GM12878 (cell line): Measurements from ENCODE around the gene FAM227A. TPM values are rescaled to one million over a fixed set of nuclear protein-coding genes. Genes with fewer than 3 reads are reported as not detected.

Experiments used
- ATAC-seq: fragments of 200-7000 bp; cut with Tn5 transposase; 3 replicates; pipeline ENCODE4 v1.9.1; 2020; ENCODE audit warnings: mild to moderate bottlenecking, moderate library complexity
- BruUV-seq: library from RNA; stranded (reverse); fragments of 400-500 nt; replicated peaks from 2 replicates; lab custom pipeline; 2021; lab: Mats Ljungman, UMichigan
- CTCF ChIA-PET: fragments of 300-600 bp; sonication (Branson Sonifier 250); formaldehyde crosslinking; extraction: SDS; loops from one replicate; lab custom pipeline; 2021; ENCODE audit warnings: inconsistent platforms; lab: Yijun Ruan, JAX
- POLR2A ChIA-PET: fragments of 350-600 bp; formaldehyde crosslinking; extraction: SDS; loops from one replicate; lab custom pipeline; 2021; ENCODE audit warnings: inconsistent platforms; lab: Charles Lee
- RAD21 ChIA-PET: fragments of 300-600 bp; sonication (Branson Sonifier 250); formaldehyde crosslinking; loops from one replicate; lab custom pipeline; 2023; ENCODE audit warnings: antibody characterized with exemption; ENCODE audit not compliant: unreplicated experiment; lab: Charles Lee
- SMC1A ChIA-PET: fragments of 300-600 bp; sonication (Branson Sonifier 250); formaldehyde crosslinking; loops from one replicate; lab custom pipeline; 2023; ENCODE audit not compliant: unreplicated experiment, uncharacterized antibody; lab: Charles Lee
- DNase-seq: peaks from one replicate; pipeline ENCODE4 v3.0.0-alpha.2; 2011; ENCODE audit warnings: low read depth, low spot score
- FAIRE-seq: peaks from 3 replicates; lab custom pipeline; 2011; peaks lifted over from hg19 to GRCh38; lab: Jason Lieb, UNC
- H2AFZ ChIP-seq: 2 replicates; pipeline ENCODE4 v1.6.0; 2011; ENCODE audit warnings: low read depth, low read length, control low read depth; ENCODE audit not compliant: control insufficient read depth
- H3K27ac ChIP-seq: 2 replicates; pipeline ENCODE4 v1.5.1; 2011; ENCODE audit warnings: control low read depth; ENCODE audit not compliant: control insufficient read depth, insufficient read depth
- H3K27me3 ChIP-seq, 2 experiments: replicated peaks in 1 of 2; 2 replicates each; pipeline versions ENCODE4 v1.6.0 to v1.6.1; 2011; ENCODE audit warnings: low read length in 1 of 2; ENCODE audit not compliant: control insufficient read depth in 2 of 2, insufficient read depth in 2 of 2
- H3K36me3 ChIP-seq, 2 experiments: 2 replicates each; pipeline ENCODE4 v1.5.1; 2011; ENCODE audit warnings: low read length in 1 of 2; ENCODE audit not compliant: control insufficient read depth in 2 of 2, insufficient read depth in 2 of 2
- H3K4me1 ChIP-seq: 2 replicates; pipeline ENCODE4 v1.6.1; 2011; ENCODE audit warnings: mild to moderate bottlenecking, low read length, moderate library complexity, mixed read lengths; ENCODE audit not compliant: control insufficient read depth, insufficient read depth
- H3K4me2 ChIP-seq: 2 replicates; pipeline ENCODE4 v1.6.0; 2011; ENCODE audit warnings: control low read depth; ENCODE audit not compliant: control insufficient read depth, insufficient read depth
- H3K4me3 ChIP-seq: fragments of 200-600 bp; sonication (generic); 2 replicates; pipeline ENCODE4 v1.5.1; 2016
- H3K79me2 ChIP-seq: 2 replicates; pipeline ENCODE4 v1.6.0; 2011; ENCODE audit warnings: low read length; ENCODE audit not compliant: control insufficient read depth, insufficient read depth
- H3K9ac ChIP-seq: 2 replicates; pipeline ENCODE4 v1.8.0; 2011; ENCODE audit warnings: low read length, control low read depth, mixed read lengths; ENCODE audit not compliant: control insufficient read depth, insufficient read depth
- H3K9me3 ChIP-seq: replicated peaks from 3 replicates; pipeline ENCODE4 v1.5.1; 2011; ENCODE audit warnings: mild to moderate bottlenecking, low read length; ENCODE audit not compliant: control insufficient read depth, insufficient read depth
- H4K20me1 ChIP-seq: 2 replicates; pipeline ENCODE4 v1.6.0; 2011; ENCODE audit not compliant: control insufficient read depth, insufficient read depth
- BMI1 ChIP-seq: fragments of 450-650 bp; IDR thresholded peaks from 2 replicates; pipeline ENCODE4 v1.6.1; 2016; ENCODE audit warnings: mild to moderate bottlenecking, moderate library complexity, borderline replicate concordance
- CBX3 ChIP-seq: fragments of 200-600 bp; sonication (generic); IDR thresholded peaks from 2 replicates; pipeline ENCODE4 v1.6.1; 2016; ENCODE audit warnings: low read depth, borderline replicate concordance
- CBX5 ChIP-seq: sonication (generic); IDR thresholded peaks from 2 replicates; pipeline ENCODE4 v1.6.1; 2016; ENCODE audit warnings: low read depth, moderate library complexity, mild to moderate bottlenecking, inconsistent platforms
- E2F4 ChIP-seq: IDR thresholded peaks from 2 replicates; pipeline ENCODE4 v1.6.1; 2012; ENCODE audit warnings: low read depth, low read length, improper control_type of control experiment
- E4F1 ChIP-seq: fragments of 450-650 bp; IDR thresholded peaks from 2 replicates; pipeline ENCODE4 v1.6.1; 2018; ENCODE audit warnings: borderline replicate concordance, mild to moderate bottlenecking; ENCODE audit not compliant: partially characterized antibody
- FOXK2 ChIP-seq: fragments of 450-650 bp; IDR thresholded peaks from 2 replicates; pipeline ENCODE4 v1.6.1; 2017; ENCODE audit warnings: mild to moderate bottlenecking, moderate library complexity
- LARP7 ChIP-seq: fragments of 450-650 bp; IDR thresholded peaks from 2 replicates; pipeline ENCODE4 v1.6.1; 2017; ENCODE audit warnings: mild to moderate bottlenecking
- MAX ChIP-seq: IDR thresholded peaks from 2 replicates; pipeline ENCODE4 v1.6.1; 2012; ENCODE audit warnings: low read depth, low read length, improper control_type of control experiment
- NFYB ChIP-seq: IDR thresholded peaks from 2 replicates; pipeline ENCODE4 v1.6.1; 2011; ENCODE audit warnings: low read depth, mild to moderate bottlenecking, low read length, improper control_type of control experiment, moderate library complexity; ENCODE audit not compliant: insufficient read depth
- NRF1 ChIP-seq: conservative IDR thresholded peaks from 2 replicates; pipeline ENCODE4 v1.6.1; 2011; ENCODE audit warnings: mild to moderate bottlenecking, low read depth, low read length, improper control_type of control experiment
- RELA ChIP-seq: fragments of 450-650 bp; IDR thresholded peaks from 2 replicates; pipeline ENCODE4 v1.8.0; 2014; ENCODE audit warnings: borderline replicate concordance; ENCODE audit not compliant: partially characterized antibody
- SREBF1 ChIP-seq: IDR thresholded peaks from 2 replicates; pipeline ENCODE4 v1.6.1; 2012; ENCODE audit warnings: mild to moderate bottlenecking, low read length
- TARDBP ChIP-seq: IDR thresholded peaks from 2 replicates; pipeline ENCODE4 v1.6.1; 2016; ENCODE audit warnings: borderline replicate concordance
- WRNIP1 ChIP-seq: IDR thresholded peaks from 2 replicates; pipeline ENCODE4 v1.6.1; 2011; ENCODE audit warnings: low read depth, low read length, improper control_type of control experiment, borderline replicate concordance
- ZSCAN29 ChIP-seq: fragments of 450-650 bp; IDR thresholded peaks from 2 replicates; pipeline ENCODE4 v1.6.1; 2017; ENCODE audit warnings: mild to moderate bottlenecking, moderate library complexity
- WGBS: methylation state at CpG from one replicate; pipeline ENCODE4 v1.1.6; 2016; ENCODE audit warnings: low lambda C conversion rate; ENCODE audit not compliant: insufficient replicate concordance, insufficient coverage; ENCODE audit errors: missing lambda C conversion rate; 5-methylcytosine and 5-hydroxymethylcytosine counted together
- in situ Hi-C: fragments of 300-500 bp; cut with MboI; formaldehyde crosslinking; loops from 9 replicates; pipeline ENCODE4 v1.14.3; 2018; ENCODE audit warnings: mixed read lengths
- intact Hi-C: fragments of 100-400 bp; cut with micrococcal nuclease; formaldehyde crosslinking; loops from one replicate; pipeline ENCODE4 v1.14.2; 2022; ENCODE audit not compliant: unreplicated experiment
- polyA plus RNA-seq, 11 experiments: library from polyadenylated mRNA; depleted of rRNA in 4 of 11; unstranded in 6 of 11; stranded (reverse) in 5 of 11; fragments of >200 nt; fragmentation: Nextera tagmentation in 4 of 11; fragmentation: Illumina TruSeq in 1 of 11; extraction: Ambion mirVana in 4 of 11; extraction: Trizol in 1 of 11; gene quantifications; 1 replicate in 1 of 11; 2 replicates in 10 of 11; pipeline versions ENCODE4 v1.2.1 to v1.2.3, GENCODE V29; 2011 to 2016; ENCODE audit warnings: inconsistent platforms in 2 of 11, missing spikeins in 2 of 11, low read depth in 1 of 11
- total RNA-seq, 4 experiments: library from RNA; depleted of rRNA in 3 of 4; stranded (reverse); fragments of >200 nt in 3 of 4; fragmentation: Illumina TruSeq in 1 of 4; extraction: Trizol in 1 of 4; gene quantifications; 2 replicates each; pipeline versions ENCODE4 v1.2.1 to v1.2.3, GENCODE V29; 2013 to 2021
- TF ChIP-seq, protein P1 (sequence below): IDR thresholded peaks from 2 replicates; pipeline ENCODE4 v1.6.1; 2011; ENCODE audit warnings: low read depth, mild to moderate bottlenecking, low read length, moderate library complexity, borderline replicate concordance; ENCODE audit errors: extremely low read depth
- TF ChIP-seq, protein P2 (sequence below): fragments of 450-650 bp; IDR thresholded peaks from 2 replicates; pipeline ENCODE4 v1.6.1; 2017; ENCODE audit warnings: low read depth, mild to moderate bottlenecking, moderate library complexity

The FAM227A gene
- total and polyA plus RNA-seq, 10 of the 15 experiments (the other 5 are each of a cell fraction or from before 2014, with no cell fraction given) = 0.02 to 0.59 (median 0.25) TPM

DNA sequence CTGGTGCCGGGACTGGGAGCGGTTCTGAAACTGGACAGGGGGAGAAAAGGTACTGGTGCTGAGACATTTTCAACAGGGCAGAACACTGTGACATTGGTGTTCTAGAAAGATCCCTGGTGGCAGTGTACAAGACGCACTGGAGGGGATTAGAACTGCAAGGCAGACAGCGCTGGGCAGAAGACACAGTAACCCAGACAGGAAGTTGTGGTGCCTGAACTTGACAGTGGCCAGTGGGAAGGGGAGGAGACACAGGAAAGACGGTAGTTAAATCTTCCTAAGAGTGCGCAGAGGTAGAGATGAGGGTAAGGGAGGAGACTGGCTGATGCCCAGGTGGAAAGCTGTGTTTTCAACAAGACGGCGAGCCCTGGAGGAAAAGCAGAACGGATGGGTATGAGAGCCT, 24.5 kb downstream of the FAM227A start:
- Histone ChIP-seq H3K4me2 (no peak overlapping the region), H4K20me1 (no peaks in the 10 kb centered on the region), H3K27ac (no peak overlapping the region), H3K36me3 (no peaks in the 10 kb centered on the region), H3K9ac (no peak overlapping the region), H3K4me3 (no peak overlapping the region), H3K9me3 (no peaks in the 10 kb centered on the region), H3K4me1 (no peaks in the 10 kb centered on the region), H3K79me2 (no peaks in the 10 kb centered on the region), H2AFZ (no peak overlapping the region), H3K27me3 (peaks cover 0 to 3% of the 10 kb centered on the region in 2 experiments; a peak in 2 of 4 replicates)
- FAIRE-seq (no peak), ATAC-seq (no peak), DNase-seq (no peak)
- intact Hi-C loops (no loop called here), in situ Hi-C loops (no loop called here)
- ChIA-PET SMC1A (no interaction called here), CTCF (no interaction called here), RAD21 (no interaction called here), POLR2A (no interaction called here)
- BruUV-seq = no TSS peak
- WGBS = 63% methylated on average over 9 of the region's 9 CpGs
- TF ChIP-seq NRF1 (no peak), TARDBP (no peak), FOXK2 (no peak), E4F1 (no peak), BMI1 (no peak), LARP7 (no peak), E2F4 (no peak), RELA (no peak), ZSCAN29 (no peak), SREBF1 (no peak), CBX5 (no peak), NFYB (no peak), WRNIP1 (no peak), CBX3 (no peak), MAX (no peak)
- TF ChIP-seq, protein P1, sequence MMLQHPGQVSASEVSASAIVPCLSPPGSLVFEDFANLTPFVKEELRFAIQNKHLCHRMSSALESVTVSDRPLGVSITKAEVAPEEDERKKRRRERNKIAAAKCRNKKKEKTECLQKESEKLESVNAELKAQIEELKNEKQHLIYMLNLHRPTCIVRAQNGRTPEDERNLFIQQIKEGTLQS = no peak
- TF ChIP-seq, protein P2, sequence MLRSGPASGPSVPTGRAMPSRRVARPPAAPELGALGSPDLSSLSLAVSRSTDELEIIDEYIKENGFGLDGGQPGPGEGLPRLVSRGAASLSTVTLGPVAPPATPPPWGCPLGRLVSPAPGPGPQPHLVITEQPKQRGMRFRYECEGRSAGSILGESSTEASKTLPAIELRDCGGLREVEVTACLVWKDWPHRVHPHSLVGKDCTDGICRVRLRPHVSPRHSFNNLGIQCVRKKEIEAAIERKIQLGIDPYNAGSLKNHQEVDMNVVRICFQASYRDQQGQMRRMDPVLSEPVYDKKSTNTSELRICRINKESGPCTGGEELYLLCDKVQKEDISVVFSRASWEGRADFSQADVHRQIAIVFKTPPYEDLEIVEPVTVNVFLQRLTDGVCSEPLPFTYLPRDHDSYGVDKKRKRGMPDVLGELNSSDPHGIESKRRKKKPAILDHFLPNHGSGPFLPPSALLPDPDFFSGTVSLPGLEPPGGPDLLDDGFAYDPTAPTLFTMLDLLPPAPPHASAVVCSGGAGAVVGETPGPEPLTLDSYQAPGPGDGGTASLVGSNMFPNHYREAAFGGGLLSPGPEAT = no peak
